PFSK-1 (cell line): ENCODE measurements around the gene COL24A1.

ENCODE experiments used
- FOXP2 ChIP-seq: optimal IDR thresholded peaks from 2 replicates; pipeline ENCODE3; 2011; ENCODE audit warnings: borderline replicate concordance, control low read depth, inconsistent platforms; ENCODE audit not compliant: insufficient read depth; ENCODE audit errors: extremely low read length, extremely low read depth
- POLR2AphosphoS5 ChIP-seq: IDR thresholded peaks from 2 replicates; pipeline ENCODE4 v1.6.1; 2012; ENCODE audit warnings: low read depth, mild to moderate bottlenecking, control low read depth, low read length, moderate library complexity
- SIN3A ChIP-seq: IDR thresholded peaks from 2 replicates; pipeline ENCODE4 v1.6.1; 2012; ENCODE audit warnings: mild to moderate bottlenecking, low read length, moderate library complexity, borderline replicate concordance; ENCODE audit not compliant: insufficient read depth
- TAF1 ChIP-seq: IDR thresholded peaks from 2 replicates; pipeline ENCODE4 v1.6.1; 2012; ENCODE audit warnings: low read length, control low read depth, borderline replicate concordance; ENCODE audit not compliant: insufficient read depth
- TF ChIP-seq, protein P1 (sequence below), 2 experiments: IDR thresholded peaks; 2 replicates each; pipeline versions ENCODE4 v1.6.1 to v1.8.0; 2011 to 2012; ENCODE audit warnings: low read depth in 2 of 2, low read length in 2 of 2, control low read depth in 1 of 2, inconsistent platforms in 1 of 2, mild to moderate bottlenecking in 1 of 2, moderate library complexity in 1 of 2; ENCODE audit not compliant: insufficient read depth in 1 of 2

COL24A1 gene

DNA sequence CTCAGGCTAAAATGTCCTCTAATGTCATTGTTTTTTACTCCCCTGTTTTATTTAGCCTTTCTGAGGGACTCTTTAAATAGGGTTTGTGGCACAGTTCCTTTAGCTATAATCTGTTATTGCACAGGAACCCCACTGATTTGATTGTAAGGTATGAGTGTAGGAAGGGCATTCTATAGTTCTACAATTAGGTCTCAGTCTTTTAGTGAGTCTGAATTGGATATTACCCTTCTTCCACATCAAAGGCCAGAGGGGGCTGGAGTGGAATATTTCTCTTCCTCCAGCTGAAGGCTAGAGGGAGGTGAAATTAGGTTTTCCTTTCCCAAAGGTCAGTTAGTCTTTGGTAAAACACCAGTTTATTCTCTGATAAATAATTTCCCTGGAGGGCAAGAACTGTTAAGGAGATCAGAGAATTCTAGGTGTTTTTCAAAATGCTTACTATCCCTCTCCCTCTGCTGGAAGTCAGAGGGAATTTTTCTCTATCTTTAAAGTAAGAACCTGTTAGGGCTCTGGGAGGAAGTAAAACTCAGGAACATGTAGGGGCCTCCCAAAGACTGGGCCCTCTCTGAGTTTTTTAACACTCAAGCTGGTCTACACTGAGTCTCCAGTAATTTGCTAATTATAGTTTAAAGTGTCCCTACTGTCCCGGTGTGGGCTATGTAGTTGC, 272.1 kb downstream of the COL24A1 start:
- TF ChIP-seq FOXP2 (no peak), POLR2AphosphoS5 (no peak), TAF1 (no peak)
- TF ChIP-seq, protein P1, sequence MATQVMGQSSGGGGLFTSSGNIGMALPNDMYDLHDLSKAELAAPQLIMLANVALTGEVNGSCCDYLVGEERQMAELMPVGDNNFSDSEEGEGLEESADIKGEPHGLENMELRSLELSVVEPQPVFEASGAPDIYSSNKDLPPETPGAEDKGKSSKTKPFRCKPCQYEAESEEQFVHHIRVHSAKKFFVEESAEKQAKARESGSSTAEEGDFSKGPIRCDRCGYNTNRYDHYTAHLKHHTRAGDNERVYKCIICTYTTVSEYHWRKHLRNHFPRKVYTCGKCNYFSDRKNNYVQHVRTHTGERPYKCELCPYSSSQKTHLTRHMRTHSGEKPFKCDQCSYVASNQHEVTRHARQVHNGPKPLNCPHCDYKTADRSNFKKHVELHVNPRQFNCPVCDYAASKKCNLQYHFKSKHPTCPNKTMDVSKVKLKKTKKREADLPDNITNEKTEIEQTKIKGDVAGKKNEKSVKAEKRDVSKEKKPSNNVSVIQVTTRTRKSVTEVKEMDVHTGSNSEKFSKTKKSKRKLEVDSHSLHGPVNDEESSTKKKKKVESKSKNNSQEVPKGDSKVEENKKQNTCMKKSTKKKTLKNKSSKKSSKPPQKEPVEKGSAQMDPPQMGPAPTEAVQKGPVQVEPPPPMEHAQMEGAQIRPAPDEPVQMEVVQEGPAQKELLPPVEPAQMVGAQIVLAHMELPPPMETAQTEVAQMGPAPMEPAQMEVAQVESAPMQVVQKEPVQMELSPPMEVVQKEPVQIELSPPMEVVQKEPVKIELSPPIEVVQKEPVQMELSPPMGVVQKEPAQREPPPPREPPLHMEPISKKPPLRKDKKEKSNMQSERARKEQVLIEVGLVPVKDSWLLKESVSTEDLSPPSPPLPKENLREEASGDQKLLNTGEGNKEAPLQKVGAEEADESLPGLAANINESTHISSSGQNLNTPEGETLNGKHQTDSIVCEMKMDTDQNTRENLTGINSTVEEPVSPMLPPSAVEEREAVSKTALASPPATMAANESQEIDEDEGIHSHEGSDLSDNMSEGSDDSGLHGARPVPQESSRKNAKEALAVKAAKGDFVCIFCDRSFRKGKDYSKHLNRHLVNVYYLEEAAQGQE (IDR thresholded peaks at IDR 0.05; ENCODE audit: insufficient read depth in 1 of 2, low read depth in 2 of 2, low read length in 2 of 2): no peak

DNA sequence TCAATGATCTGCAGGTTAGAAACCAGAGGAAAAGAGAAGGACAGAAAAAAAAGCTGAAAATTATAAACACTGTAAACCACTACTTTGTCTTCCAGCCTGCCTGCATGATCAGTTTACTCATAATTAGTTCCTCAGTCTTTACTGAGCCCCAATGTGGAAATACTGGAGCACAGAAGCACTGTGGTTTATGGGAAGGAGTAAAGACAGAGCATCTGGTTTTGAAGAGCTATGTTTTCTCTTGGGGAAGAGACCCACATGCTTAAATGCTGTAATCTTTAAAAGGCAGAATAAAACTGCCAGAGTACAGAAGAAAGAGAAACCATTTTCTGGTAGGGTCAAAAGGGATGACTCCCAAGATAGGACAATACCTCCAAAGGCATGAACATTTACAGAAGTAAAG, 289.4 kb downstream of the COL24A1 start:
- TF ChIP-seq FOXP2 (no peak), TAF1 (no peak), SIN3A (no peak)
- TF ChIP-seq, protein P1 (IDR thresholded peaks at IDR 0.05; ENCODE audit: insufficient read depth in 1 of 2, low read depth in 2 of 2, low read length in 2 of 2): no peak

DNA sequence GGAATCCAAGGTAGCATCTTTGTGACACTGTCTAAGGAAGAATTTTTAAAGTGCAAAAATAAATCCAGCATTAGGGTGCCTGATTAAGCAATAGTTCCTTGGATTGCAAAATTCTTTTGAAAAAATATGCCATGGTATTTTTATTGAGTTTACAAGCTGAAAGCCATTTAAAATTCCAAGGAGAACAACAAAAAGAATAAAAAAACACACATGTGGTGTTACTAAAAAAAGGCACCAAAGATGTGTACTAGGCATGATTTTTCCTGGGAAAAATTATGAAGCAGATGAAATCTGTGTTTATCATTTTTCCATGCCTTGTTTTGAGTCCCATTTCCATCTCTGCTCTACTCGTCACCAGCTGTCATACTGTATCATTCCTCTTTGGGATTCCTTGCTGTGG, 291.4 kb downstream of the COL24A1 start:
- no peak for TF ChIP-seq POLR2AphosphoS5
- TF ChIP-seq TAF1: no peak
- TF ChIP-seq, protein P1 (IDR thresholded peaks at IDR 0.05; ENCODE audit: insufficient read depth in 1 of 2, low read depth in 2 of 2, low read length in 2 of 2): no peak

DNA sequence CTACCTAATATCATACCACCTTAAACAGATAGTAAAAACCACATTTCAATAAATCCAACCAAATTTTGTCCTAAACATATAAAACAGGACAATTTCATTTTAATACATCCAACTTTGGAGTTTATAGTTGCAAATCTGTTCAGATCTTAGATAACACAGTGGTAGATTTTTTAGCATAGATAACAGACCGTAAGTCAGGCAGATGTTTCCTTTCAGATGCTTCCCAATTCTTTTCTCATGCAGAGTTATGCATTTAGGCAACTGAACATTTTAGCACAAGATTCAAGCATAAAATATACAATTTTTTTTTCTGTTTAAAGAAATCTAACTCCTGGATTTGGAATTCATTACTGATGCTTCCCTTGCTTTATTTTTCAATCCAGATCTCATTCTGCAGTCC, 291.8 kb downstream of the COL24A1 start:
- no peak for TF ChIP-seq POLR2AphosphoS5
- TF ChIP-seq FOXP2: no peak
- no peak for TF ChIP-seq SIN3A
- no peak for TF ChIP-seq TAF1
- TF ChIP-seq, protein P1 (IDR thresholded peaks at IDR 0.05; ENCODE audit: insufficient read depth in 1 of 2, low read depth in 2 of 2, low read length in 2 of 2): no peak

DNA sequence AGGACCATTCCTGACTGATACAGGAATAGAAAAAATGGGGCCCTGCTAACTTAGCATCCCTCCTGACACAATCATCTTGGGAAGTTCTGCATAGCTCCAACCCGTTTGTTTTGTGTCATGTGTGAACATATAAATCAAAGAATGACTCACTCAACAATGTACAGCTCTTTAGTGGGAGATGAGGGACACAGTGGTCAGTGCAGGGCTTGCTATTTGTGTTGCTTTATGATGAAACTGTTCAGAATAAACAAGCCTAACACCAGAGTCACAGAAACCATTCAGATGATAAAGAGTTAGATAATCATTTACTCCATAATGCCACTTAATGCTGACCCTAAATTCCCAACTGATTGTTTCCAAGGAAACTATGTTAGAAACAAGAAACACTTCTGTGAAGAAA, 294.1 kb downstream of the COL24A1 start:
- no peak for TF ChIP-seq SIN3A
- no peak for TF ChIP-seq FOXP2
- no peak for TF ChIP-seq TAF1
- TF ChIP-seq POLR2AphosphoS5: no peak
- TF ChIP-seq, protein P1 (IDR thresholded peaks at IDR 0.05; ENCODE audit: insufficient read depth in 1 of 2, low read depth in 2 of 2, low read length in 2 of 2): no peak
